ENCODE data around the gene SAMD9L.

Gene SAMD9L

GRCh38 chr7:93148144-93148543, at the start of gene SAMD9L:
TSS of gene SAMD9L (minus strand) at chr7:93148385. CDS start at chr7:93135971, 12,414 bp downstream.
- ChIA-PET CTCF (no interaction called here), POLR2A (no interaction called here)
- TF ChIP-seq ZNF140 (tag by site-specific recombination; IDR thresholded peaks at IDR 0.05) (no peak), ZNF362 (tag by site-specific recombination; IDR thresholded peaks at IDR 0.05) (no peak), ZNF623 (tag by site-specific recombination; IDR thresholded peaks at IDR 0.05) (no peak), HOXC10 (CRISPR knock-in tag; IDR thresholded peaks at IDR 0.05) (no peak), ZNF350 (tag by site-specific recombination; IDR thresholded peaks at IDR 0.05) (no peak), ZNF214 (tag by site-specific recombination; IDR thresholded peaks at IDR 0.05; ENCODE audit: borderline replicate concordance) (no peak), ZNF701 (tag by site-specific recombination; IDR thresholded peaks at IDR 0.05) (no peak), ZIC2 (tag by site-specific recombination; IDR thresholded peaks at IDR 0.05) (no peak), PRDM1 (tag by site-specific recombination; IDR thresholded peaks at IDR 0.05) (no peak), ZNF768 (tag by site-specific recombination; IDR thresholded peaks at IDR 0.05) (no peak), ZNF704 (tag by site-specific recombination; IDR thresholded peaks at IDR 0.05) (no peak), ZNF155 (tag by site-specific recombination; IDR thresholded peaks at IDR 0.05) (no peak), ZNF514 (tag by site-specific recombination; IDR thresholded peaks at IDR 0.05) (no peak), ZBTB21 (tag by site-specific recombination; IDR thresholded peaks at IDR 0.05) (no peak), ZNF23 (tag by site-specific recombination; IDR thresholded peaks at IDR 0.05; ENCODE audit: borderline replicate concordance) (no peak)
- Histone ChIP-seq H3K9me3 (ENCODE audit: control insufficient read depth, insufficient read depth, low read depth, low read length) (no peaks in the 10 kb centered on the region), H3K36me3 (ENCODE audit: control insufficient read depth in 2 of 2, insufficient read depth in 1 of 2, low read length in 2 of 2) (no peaks in the 10 kb centered on the region), H3K27ac (ENCODE audit: extremely low read depth, low read depth, low read length) (no peak within 1 kb of the TSS), H3K4me1 (ENCODE audit: control insufficient read depth, insufficient read depth, low read length) (no peaks in the 10 kb centered on the region), H3K4me3 (ENCODE audit: low read depth, low read length) (no peak within 1 kb of the TSS)

- H3K9me3 ChIP-seq (ENCODE audit: control insufficient read depth, insufficient read depth, low read depth, low read length), result no peaks in the 10 kb centered on the region
- ChIA-PET POLR2A (no interaction called here), CTCF (no interaction called here)
- TF ChIP-seq ZNF132 (tag by site-specific recombination; IDR thresholded peaks at IDR 0.05; ENCODE audit: borderline replicate concordance), result no peak
- TF ChIP-seq GLIS2 (tag by site-specific recombination; IDR thresholded peaks at IDR 0.05), result no peak
- TF ChIP-seq ZBTB49 (tag by site-specific recombination; IDR thresholded peaks at IDR 0.05; ENCODE audit: low read depth), result no peak
- TF ChIP-seq ZFP69B (tag by site-specific recombination; IDR thresholded peaks at IDR 0.05), result no peak
- TF ChIP-seq HOXC10 (CRISPR knock-in tag; IDR thresholded peaks at IDR 0.05), result no peak
- no peak for TF ChIP-seq ATF2 (tag by site-specific recombination; IDR thresholded peaks at IDR 0.05; ENCODE audit: low read depth)
- no peak for TF ChIP-seq ZNF391 (tag by site-specific recombination; IDR thresholded peaks at IDR 0.05; ENCODE audit: borderline replicate concordance, low read depth)
- no peak for TF ChIP-seq ZNF514 (tag by site-specific recombination; IDR thresholded peaks at IDR 0.05)
- no peak for TF ChIP-seq ZNF174 (tag by site-specific recombination; IDR thresholded peaks at IDR 0.05)
- TF ChIP-seq ZNF16 (tag by site-specific recombination; IDR thresholded peaks at IDR 0.05; ENCODE audit: low read depth), result no peak
- TF ChIP-seq ZBTB21 (tag by site-specific recombination; IDR thresholded peaks at IDR 0.05), result no peak
- TF ChIP-seq ZSCAN30 (tag by site-specific recombination; IDR thresholded peaks at IDR 0.05), result no peak
- no peak for TF ChIP-seq CTCF (tag by site-specific recombination; IDR thresholded peaks at IDR 0.05)
- no peak for TF ChIP-seq ZSCAN18 (tag by site-specific recombination; IDR thresholded peaks at IDR 0.05)
- TF ChIP-seq OSR2 (tag by site-specific recombination; IDR thresholded peaks at IDR 0.05), result no peak
- no peak for TF ChIP-seq ZNF121 (tag by site-specific recombination; IDR thresholded peaks at IDR 0.05)
Measured at GRCh38 chr7:93196336-93196735, 48.2 kb upstream of the SAMD9L start.

More at GRCh38 chr7:93196336-93196735, 48.2 kb upstream of the SAMD9L start:
- Histone ChIP-seq H3K36me3 (ENCODE audit: control insufficient read depth in 2 of 2, insufficient read depth in 1 of 2, low read length in 2 of 2) (no peaks in the 10 kb centered on the region), H3K4me3 (ENCODE audit: low read depth, low read length) (no peak overlapping the region), H3K4me1 (ENCODE audit: control insufficient read depth, insufficient read depth, low read length) (no peaks in the 10 kb centered on the region), H3K27ac (ENCODE audit: extremely low read depth, low read depth, low read length) (no peak overlapping the region)
